Endothelial cell of umbilical vein (primary cell): Measurements from ENCODE around the gene SRRM2. TPM values are rescaled to one million over a fixed set of nuclear protein-coding genes. Genes with fewer than 3 reads are reported as not detected.

ENCODE experiments used
- BruUV-seq: library from RNA; stranded (reverse); fragments of 400-500 nt; replicated peaks from 2 replicates; lab custom pipeline; 2021; lab: Mats Ljungman, UMichigan
- CTCF ChIA-PET: fragments of 300-600, 350-600 bp; sonication (Branson Sonifier 250); formaldehyde crosslinking; loops from one replicate; lab custom pipeline; 2021; ENCODE audit warnings: antibody characterized with exemption, inconsistent platforms; lab: Charles Lee
- POLR2A ChIA-PET: fragments of 300-600, 350-600 bp; sonication (Branson Sonifier 250); formaldehyde crosslinking; loops from one replicate; lab custom pipeline; 2021; ENCODE audit warnings: antibody characterized with exemption, inconsistent platforms; lab: Charles Lee
- DNase-seq: peaks from one replicate; pipeline ENCODE4 v3.0.0-alpha.2; 2011; ENCODE audit warnings: low read depth, low spot score
- FAIRE-seq: peaks from 2 replicates; lab custom pipeline; 2011; peaks lifted over from hg19 to GRCh38; lab: Jason Lieb, UNC
- H2AFZ ChIP-seq: 2 replicates; pipeline ENCODE4 v1.6.0; 2012; ENCODE audit warnings: low read depth, low read length, control low read depth, inconsistent platforms
- H3K27ac ChIP-seq: 2 replicates; pipeline ENCODE4 v1.5.1; 2011; ENCODE audit warnings: low read depth, mild to moderate bottlenecking, control low read depth, low read length, moderate library complexity; ENCODE audit not compliant: insufficient read depth
- H3K27me3 ChIP-seq, 2 experiments: 2 replicates each; pipeline versions ENCODE4 v1.6.0 to v1.6.1; 2011; ENCODE audit warnings: low read length in 2 of 2, mixed read lengths in 1 of 2; ENCODE audit not compliant: control insufficient read depth in 2 of 2, insufficient read depth in 2 of 2
- H3K36me3 ChIP-seq, 2 experiments: 2 replicates in 1 of 2; 3 replicates in 1 of 2; pipeline ENCODE4 v1.5.1; 2011; ENCODE audit warnings: low read length in 2 of 2, mild to moderate bottlenecking in 1 of 2, moderate library complexity in 1 of 2; ENCODE audit not compliant: control insufficient read depth in 2 of 2, insufficient read depth in 2 of 2; ENCODE audit errors: extremely low read depth in 1 of 2
- H3K4me1 ChIP-seq: 3 replicates; pipeline ENCODE4 v1.5.1; 2011; ENCODE audit warnings: mild to moderate bottlenecking, low read length; ENCODE audit not compliant: control insufficient read depth, insufficient read depth; ENCODE audit errors: extremely low read depth
- H3K4me2 ChIP-seq: 2 replicates; pipeline ENCODE4 v1.6.1; 2011; ENCODE audit warnings: low read length, control low read depth, mixed read lengths; ENCODE audit not compliant: insufficient read depth
- H3K4me3 ChIP-seq, 3 experiments: fragments of 200-600 bp in 1 of 3; sonication (generic), shearing (Covaris generic) in 1 of 3; replicated peaks in 1 of 3; 2 replicates each; pipeline ENCODE4 v1.5.1; 2011 to 2016; ENCODE audit warnings: control low read depth in 3 of 3, low read length in 3 of 3, mild to moderate bottlenecking in 2 of 3, inconsistent platforms in 1 of 3, low read depth in 1 of 3, moderate library complexity in 1 of 3; ENCODE audit not compliant: insufficient read depth in 1 of 3
- H3K79me2 ChIP-seq: 2 replicates; pipeline ENCODE4 v1.6.0; 2012; ENCODE audit warnings: low read length, inconsistent platforms; ENCODE audit not compliant: control insufficient read depth, insufficient read depth
- H3K9ac ChIP-seq: replicated peaks from 2 replicates; pipeline ENCODE3; 2011; ENCODE audit warnings: low read length, control low read depth; ENCODE audit not compliant: insufficient read depth; ENCODE audit errors: extremely low read depth
- H3K9me1 ChIP-seq: replicated peaks from 3 replicates; pipeline ENCODE4 v1.6.0; 2011; ENCODE audit warnings: mild to moderate bottlenecking, low read length; ENCODE audit not compliant: control insufficient read depth, insufficient read depth; ENCODE audit errors: extremely low read depth
- H3K9me3 ChIP-seq: replicated peaks from 2 replicates; pipeline ENCODE4 v1.5.1; 2012; ENCODE audit warnings: low read length, inconsistent platforms; ENCODE audit not compliant: control insufficient read depth, insufficient read depth
- H4K20me1 ChIP-seq: replicated peaks from 2 replicates; pipeline ENCODE3; 2011; ENCODE audit warnings: mild to moderate bottlenecking, low read length; ENCODE audit not compliant: control insufficient read depth, insufficient read depth; ENCODE audit errors: extremely low read depth
- EZH2 ChIP-seq: IDR thresholded peaks from 2 replicates; pipeline ENCODE4 v1.6.1; 2012; ENCODE audit warnings: borderline replicate concordance, low read depth, mild to moderate bottlenecking, moderate library complexity, low read length, inconsistent platforms; ENCODE audit not compliant: severe bottlenecking
- FOS ChIP-seq: IDR thresholded peaks from 2 replicates; pipeline ENCODE4 v1.6.1; 2011; ENCODE audit warnings: mild to moderate bottlenecking, low read length, moderate library complexity, borderline replicate concordance; ENCODE audit not compliant: insufficient read depth
- GATA2 ChIP-seq: IDR thresholded peaks from 2 replicates; pipeline ENCODE4 v1.7.0; 2011; ENCODE audit warnings: low read depth, mild to moderate bottlenecking, moderate library complexity, mixed read lengths, low read length; ENCODE audit not compliant: insufficient read length, insufficient read depth
- JUN ChIP-seq: IDR thresholded peaks from 2 replicates; pipeline ENCODE4 v1.6.1; 2011; ENCODE audit warnings: borderline replicate concordance, low read depth; ENCODE audit not compliant: insufficient read length, insufficient read depth
- MAX ChIP-seq: IDR thresholded peaks from 2 replicates; pipeline ENCODE4 v1.6.1; 2011; ENCODE audit not compliant: insufficient read depth, insufficient read length
- MYC ChIP-seq: IDR thresholded peaks from one replicate; pipeline ENCODE4 v1.6.1; 2011; ENCODE audit warnings: mild to moderate bottlenecking, low read depth, low read length
- POLR2A ChIP-seq: IDR thresholded peaks from 2 replicates; pipeline ENCODE4 v1.6.1; 2012; ENCODE audit warnings: low read depth, mild to moderate bottlenecking, control low read depth, low read length
- POLR2AphosphoS5 ChIP-seq: IDR thresholded peaks from 2 replicates; pipeline ENCODE4 v1.6.1; 2012; ENCODE audit warnings: low read depth, mild to moderate bottlenecking, control low read depth, low read length, moderate library complexity; ENCODE audit not compliant: insufficient read depth
- dilution Hi-C: fragments of 300-500 bp; cut with MboI; formaldehyde crosslinking; loops from one replicate; pipeline ENCODE4 v1.15.0; 2019; ENCODE audit warnings: low sequenced_read_pairs; ENCODE audit not compliant: extremely low pct_ligation_motif_present
- intact Hi-C: fragments of 100-400 bp; cut with micrococcal nuclease; formaldehyde crosslinking; loops from one replicate; pipeline ENCODE4 v1.10.0; 2022
- polyA plus RNA-seq, 4 experiments: library from polyadenylated mRNA; depleted of rRNA in 3 of 4; stranded (reverse) in 3 of 4; unstranded in 1 of 4; fragments of >200 nt; gene quantifications; 2 replicates each; pipeline versions ENCODE4 v1.2.1 to v1.2.3, GENCODE V29; 2011 to 2012; ENCODE audit warnings: missing spikeins in 1 of 4
- total RNA-seq: library from RNA; stranded (reverse); gene quantifications from 2 replicates; pipeline ENCODE4 v1.2.3, GENCODE V29; 2021
- TF ChIP-seq, protein P1 (sequence below), 2 donors: IDR thresholded peaks; 1 replicate in 1 of 2; 2 replicates in 1 of 2; pipeline ENCODE4 v1.5.1; 2011; ENCODE audit warnings: low read length in 2 of 2, mild to moderate bottlenecking in 2 of 2, moderate library complexity in 2 of 2, control low read depth in 1 of 2, inconsistent platforms in 1 of 2, low read depth in 1 of 2; ENCODE audit not compliant: insufficient read depth in 1 of 2; ENCODE audit errors: extremely low read depth in 1 of 2

The SRRM2 gene
- total and polyA plus RNA-seq, 2 donors (not counting 3 experiments of a cell fraction or from before 2014, with no cell fraction given), result 270 to 483 TPM

DNA sequence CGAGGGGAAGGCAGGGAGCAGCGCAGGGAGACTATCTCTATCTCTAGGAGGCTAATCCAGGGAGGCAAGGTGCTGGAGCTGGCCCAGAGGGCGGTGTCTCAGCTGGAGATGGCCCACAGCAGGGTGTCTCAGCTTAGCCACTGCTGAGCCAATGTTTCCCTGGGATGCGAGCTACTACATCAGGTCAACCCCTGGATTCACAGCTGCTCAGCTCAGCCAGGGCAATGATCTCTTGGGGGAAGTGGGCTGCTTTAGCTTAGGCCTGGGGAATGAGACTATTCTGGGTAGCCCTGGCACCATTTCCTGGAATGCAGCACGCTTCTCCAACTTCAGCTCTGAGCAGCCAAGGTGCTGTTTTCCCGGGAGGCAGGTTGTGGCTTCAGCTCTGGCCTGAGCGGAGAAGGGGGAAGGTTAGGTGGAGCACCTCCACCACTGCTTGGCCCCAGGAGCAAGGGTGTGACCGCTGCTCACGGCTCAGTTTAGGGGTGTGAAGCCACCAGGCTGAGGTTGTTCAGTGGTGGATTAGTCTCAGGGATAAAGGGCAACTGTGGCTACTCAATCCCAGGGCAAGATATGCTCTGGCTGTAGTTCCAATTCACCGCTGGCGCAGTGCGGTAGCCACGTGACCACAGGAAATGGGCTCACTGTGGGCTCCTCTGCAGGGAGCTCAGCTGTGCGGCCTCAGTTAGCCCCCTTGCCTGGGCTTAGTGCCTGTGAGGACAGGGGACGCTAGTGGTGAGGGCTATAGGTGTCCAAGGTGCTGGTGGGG is 59.4 kb downstream of the SRRM2 start:
- no peaks in the 10 kb centered on the region for H3K79me2 ChIP-seq
- FAIRE-seq, result no peak
- no peaks in the 10 kb centered on the region for H3K36me3 ChIP-seq
- BruUV-seq, result no TSS peak
- no peak overlapping the region for H3K27ac ChIP-seq
- POLR2A ChIA-PET, result no interaction called here
- CTCF ChIA-PET, result interaction anchor here (1.2 to 1.4 kb wide), 4 partner anchors 10 to 115 kb away, joined by 3 to 5 read pairs (median 4); no protein-coding TSS in a partner anchor
- H4K20me1 ChIP-seq, result no peaks in the 10 kb centered on the region
- no peak overlapping the region for H3K4me2 ChIP-seq
- no peak for TF ChIP-seq GATA2
- no peak for TF ChIP-seq MAX
- TF ChIP-seq EZH2, result no peak
- TF ChIP-seq MYC, result no peak
- TF ChIP-seq POLR2A, result no peak
- no peak for TF ChIP-seq POLR2AphosphoS5
- TF ChIP-seq, protein P1, sequence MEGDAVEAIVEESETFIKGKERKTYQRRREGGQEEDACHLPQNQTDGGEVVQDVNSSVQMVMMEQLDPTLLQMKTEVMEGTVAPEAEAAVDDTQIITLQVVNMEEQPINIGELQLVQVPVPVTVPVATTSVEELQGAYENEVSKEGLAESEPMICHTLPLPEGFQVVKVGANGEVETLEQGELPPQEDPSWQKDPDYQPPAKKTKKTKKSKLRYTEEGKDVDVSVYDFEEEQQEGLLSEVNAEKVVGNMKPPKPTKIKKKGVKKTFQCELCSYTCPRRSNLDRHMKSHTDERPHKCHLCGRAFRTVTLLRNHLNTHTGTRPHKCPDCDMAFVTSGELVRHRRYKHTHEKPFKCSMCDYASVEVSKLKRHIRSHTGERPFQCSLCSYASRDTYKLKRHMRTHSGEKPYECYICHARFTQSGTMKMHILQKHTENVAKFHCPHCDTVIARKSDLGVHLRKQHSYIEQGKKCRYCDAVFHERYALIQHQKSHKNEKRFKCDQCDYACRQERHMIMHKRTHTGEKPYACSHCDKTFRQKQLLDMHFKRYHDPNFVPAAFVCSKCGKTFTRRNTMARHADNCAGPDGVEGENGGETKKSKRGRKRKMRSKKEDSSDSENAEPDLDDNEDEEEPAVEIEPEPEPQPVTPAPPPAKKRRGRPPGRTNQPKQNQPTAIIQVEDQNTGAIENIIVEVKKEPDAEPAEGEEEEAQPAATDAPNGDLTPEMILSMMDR (IDR thresholded peaks at IDR 0.05; ENCODE audit: extremely low read depth in 1 of 2, insufficient read depth in 1 of 2, low read depth in 1 of 2, low read length in 2 of 2), result no peak
- no peak for TF ChIP-seq FOS
- no peak for TF ChIP-seq JUN
- H3K9ac ChIP-seq, result no peak overlapping the region
- H3K4me1 ChIP-seq, result no peaks in the 10 kb centered on the region
- no peak overlapping the region for H2AFZ ChIP-seq
- H3K9me1 ChIP-seq, result no peaks in the 10 kb centered on the region
- H3K9me3 ChIP-seq, result no peaks in the 10 kb centered on the region
- DNase-seq, result no peak
- H3K4me3 ChIP-seq, result no peak overlapping the region
- intact Hi-C loops, result no loop called here
- dilution Hi-C loops, result no loop called here
- peaks cover 0 to 4% of the 10 kb centered on the region in 2 experiments for H3K27me3 ChIP-seq
